Smooth muscle cell (in vitro differentiated cells): ENCODE data around the gene TPK1. TPM values are rescaled to one million over a fixed set of nuclear protein-coding genes. Genes with fewer than 3 reads are reported as not detected.

ENCODE experiments used
- DNase-seq: peaks from one replicate; lab custom pipeline; 2025; ENCODE audit not compliant: unreplicated experiment; lab: John Stamatoyannopoulos, UW
- H2AFZ ChIP-seq: fragments of 200-600 bp; sonication (generic); 2 replicates; pipeline ENCODE4 v1.6.0; 2016; ENCODE audit warnings: antibody characterized with exemption, low read depth, mild to moderate bottlenecking
- H3F3A ChIP-seq: fragments of 200-600 bp; sonication (generic); 2 replicates; pipeline ENCODE4 v1.6.0; 2017; ENCODE audit warnings: antibody characterized with exemption, low read depth
- H3K27ac ChIP-seq: fragments of 200-600 bp; sonication (generic); 2 replicates; pipeline ENCODE4 v1.5.1; 2016; ENCODE audit warnings: low read depth, mild to moderate bottlenecking
- H3K27me3 ChIP-seq: fragments of 200-600 bp; sonication (generic); 2 replicates; pipeline ENCODE4 v1.6.1; 2016; ENCODE audit warnings: low read depth, mild to moderate bottlenecking
- H3K36me3 ChIP-seq: fragments of 200-600 bp; sonication (generic); 2 replicates; pipeline ENCODE4 v1.5.1; 2016; ENCODE audit warnings: low read depth
- H3K4me1 ChIP-seq: fragments of 200-600 bp; sonication (generic); 2 replicates; pipeline ENCODE4 v1.5.1; 2016; ENCODE audit warnings: low read depth
- H3K4me2 ChIP-seq: fragments of 200-600 bp; sonication (generic); 2 replicates; pipeline ENCODE4 v1.6.0; 2016; ENCODE audit warnings: mild to moderate bottlenecking
- H3K4me3 ChIP-seq: fragments of 200-600 bp; sonication (generic); 2 replicates; pipeline ENCODE4 v1.5.1; 2016; ENCODE audit warnings: mild to moderate bottlenecking
- H3K79me2 ChIP-seq: fragments of 200-600 bp; sonication (generic); 2 replicates; pipeline ENCODE4 v1.6.0; 2016; ENCODE audit warnings: low read depth, mild to moderate bottlenecking
- H3K9ac ChIP-seq: fragments of 200-600 bp; sonication (generic); 2 replicates; pipeline ENCODE4 v1.6.0; 2016; ENCODE audit warnings: low read depth
- H3K9me3 ChIP-seq: fragments of 200-600 bp; sonication (generic); replicated peaks from 2 replicates; pipeline ENCODE4 v1.5.1; 2016; ENCODE audit warnings: low read depth
- H4K20me1 ChIP-seq: fragments of 200-600 bp; sonication (generic); 2 replicates; pipeline ENCODE4 v1.6.0; 2016; ENCODE audit warnings: low read depth
- WGBS: methylation state at CpG from one replicate; pipeline ENCODE4 v1.1.7; 2016; ENCODE audit warnings: low lambda C conversion rate; 5-methylcytosine and 5-hydroxymethylcytosine counted together
- polyA plus RNA-seq: library from polyadenylated mRNA; unstranded; fragments of >200 nt; fragmentation: Nextera tagmentation; extraction: Ambion mirVana; gene quantifications from 2 replicates; pipeline ENCODE4 v1.2.1, GENCODE V29; 2016
- total RNA-seq: library from RNA; depleted of rRNA; stranded (reverse); fragments of >200 nt; gene quantifications from 2 replicates; pipeline ENCODE4 v1.2.3, GENCODE V29; 2014
- TF ChIP-seq, protein P1 (sequence below): fragments of 200-600 bp; sonication (generic); IDR thresholded peaks from 2 replicates; pipeline ENCODE4 v1.5.1; 2017; ENCODE audit warnings: borderline replicate concordance, mild to moderate bottlenecking, antibody characterized with exemption; ENCODE audit not compliant: insufficient read depth, poor library complexity, severe bottlenecking

The TPK1 gene
- total and polyA plus RNA-seq, 2 experiments from 2014 or later: 1.2 to 1.9 TPM

DNA sequence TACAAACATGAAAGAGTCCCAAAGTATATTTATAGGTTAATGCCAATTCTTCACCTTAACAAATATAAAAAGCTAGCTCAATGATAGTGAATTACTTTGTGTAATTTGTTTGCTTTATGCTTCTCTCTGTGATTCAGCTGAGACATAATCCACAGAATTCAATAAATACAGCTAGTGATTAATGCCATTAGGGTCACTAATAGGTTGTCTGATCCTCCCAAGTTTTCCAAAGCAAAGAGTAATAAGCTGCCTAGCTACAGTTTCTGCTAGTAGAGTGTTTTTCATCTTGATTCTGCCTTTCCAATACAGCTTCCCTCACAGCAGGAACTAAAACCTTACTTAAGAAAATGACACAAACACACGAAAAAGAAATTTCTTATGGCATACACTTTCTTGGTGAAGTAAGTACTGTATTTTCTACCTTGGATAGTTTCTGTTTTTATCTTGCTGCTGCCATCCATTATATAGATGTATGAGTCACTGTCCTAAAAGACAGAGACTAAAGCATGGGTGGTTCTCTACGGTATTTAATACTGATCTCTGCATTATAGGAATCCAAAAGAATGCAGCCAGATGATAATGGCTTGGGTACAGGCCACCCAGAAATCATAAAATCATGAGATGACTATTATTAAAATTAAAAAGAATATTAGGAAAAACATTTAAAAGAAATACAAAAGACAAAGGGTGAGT, 170.0 kb downstream of the TPK1 start:
- WGBS: 44% methylated on average over 2 of the region's 2 CpGs
- H3K4me3 ChIP-seq: no peak overlapping the region
- TF ChIP-seq, protein P1, sequence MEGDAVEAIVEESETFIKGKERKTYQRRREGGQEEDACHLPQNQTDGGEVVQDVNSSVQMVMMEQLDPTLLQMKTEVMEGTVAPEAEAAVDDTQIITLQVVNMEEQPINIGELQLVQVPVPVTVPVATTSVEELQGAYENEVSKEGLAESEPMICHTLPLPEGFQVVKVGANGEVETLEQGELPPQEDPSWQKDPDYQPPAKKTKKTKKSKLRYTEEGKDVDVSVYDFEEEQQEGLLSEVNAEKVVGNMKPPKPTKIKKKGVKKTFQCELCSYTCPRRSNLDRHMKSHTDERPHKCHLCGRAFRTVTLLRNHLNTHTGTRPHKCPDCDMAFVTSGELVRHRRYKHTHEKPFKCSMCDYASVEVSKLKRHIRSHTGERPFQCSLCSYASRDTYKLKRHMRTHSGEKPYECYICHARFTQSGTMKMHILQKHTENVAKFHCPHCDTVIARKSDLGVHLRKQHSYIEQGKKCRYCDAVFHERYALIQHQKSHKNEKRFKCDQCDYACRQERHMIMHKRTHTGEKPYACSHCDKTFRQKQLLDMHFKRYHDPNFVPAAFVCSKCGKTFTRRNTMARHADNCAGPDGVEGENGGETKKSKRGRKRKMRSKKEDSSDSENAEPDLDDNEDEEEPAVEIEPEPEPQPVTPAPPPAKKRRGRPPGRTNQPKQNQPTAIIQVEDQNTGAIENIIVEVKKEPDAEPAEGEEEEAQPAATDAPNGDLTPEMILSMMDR: no peak
- no peaks in the 10 kb centered on the region for H3K79me2 ChIP-seq
- H3K4me1 ChIP-seq: peaks cover 9% of the 10 kb centered on the region
- no peaks in the 10 kb centered on the region for H3K36me3 ChIP-seq
- no peaks in the 10 kb centered on the region for H3F3A ChIP-seq
- peak overlapping the region; percentile 15 for H3K27ac ChIP-seq
- H3K27me3 ChIP-seq: no peaks in the 10 kb centered on the region
- H3K9me3 ChIP-seq: no peaks in the 10 kb centered on the region
- no peaks in the 10 kb centered on the region for H4K20me1 ChIP-seq
- DNase-seq: no peak
- H3K4me2 ChIP-seq: no peak overlapping the region
- H3K9ac ChIP-seq: no peak overlapping the region
- H2AFZ ChIP-seq: peak overlapping the region; percentile 21

DNA sequence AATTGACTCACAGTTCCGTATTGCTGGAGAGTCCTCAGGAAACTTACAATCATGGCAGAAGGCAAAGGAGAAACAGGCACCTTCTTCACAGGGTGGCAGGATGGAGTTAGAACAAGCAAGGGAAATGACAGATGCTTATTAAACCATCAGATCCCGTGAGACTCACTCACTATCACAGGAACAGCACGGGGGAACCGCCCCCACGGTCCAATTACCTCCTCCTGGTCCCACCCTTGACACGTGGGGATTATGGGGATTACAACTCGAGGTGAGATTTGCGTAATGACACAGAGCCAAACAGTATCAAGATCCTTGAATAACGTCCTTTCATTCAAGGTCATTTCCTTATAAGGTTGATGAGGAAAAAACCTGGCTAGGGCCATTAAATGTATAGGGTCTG, 176.6 kb downstream of the TPK1 start:
- H3K79me2 ChIP-seq: no peaks in the 10 kb centered on the region
- H3K36me3 ChIP-seq: no peaks in the 10 kb centered on the region
- no peaks in the 10 kb centered on the region for H3K27me3 ChIP-seq
- no peak overlapping the region for H3K4me2 ChIP-seq
- no peaks in the 10 kb centered on the region for H4K20me1 ChIP-seq
- TF ChIP-seq, protein P1: no peak
- no peaks in the 10 kb centered on the region for H3K9me3 ChIP-seq
- H2AFZ ChIP-seq: no peak overlapping the region
- no peaks in the 10 kb centered on the region for H3F3A ChIP-seq
- DNase-seq: no peak
- 83% methylated on average over 9 of the region's 9 CpGs for WGBS
- no peaks in the 10 kb centered on the region for H3K4me1 ChIP-seq
- H3K27ac ChIP-seq: no peak overlapping the region
- no peak overlapping the region for H3K4me3 ChIP-seq
- H3K9ac ChIP-seq: no peak overlapping the region

DNA sequence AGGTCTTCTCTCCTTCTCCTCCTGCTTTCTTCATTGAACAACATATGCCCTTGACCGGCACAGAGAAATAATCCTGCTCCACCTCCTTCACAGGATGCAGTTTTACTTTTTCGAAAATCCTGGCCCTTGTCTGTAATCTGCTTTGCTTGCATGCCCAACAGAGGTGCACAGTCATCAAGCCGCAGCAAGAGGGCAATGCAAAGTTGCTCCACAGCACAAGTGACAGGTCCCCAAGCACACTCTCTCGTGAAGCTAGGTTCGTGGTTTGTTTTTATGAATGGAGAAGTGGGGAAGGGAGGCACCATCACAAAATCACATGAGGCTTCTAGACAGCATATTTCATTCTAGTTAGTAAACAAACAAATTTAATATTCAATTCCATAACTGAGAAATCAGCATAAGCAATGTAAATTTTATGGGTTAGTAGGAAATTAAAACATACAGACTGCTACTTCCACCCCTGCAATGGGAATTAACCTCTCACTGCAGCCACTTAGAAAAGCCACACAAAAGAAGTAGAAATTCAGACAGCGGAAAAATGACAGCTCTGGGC, 178.8 kb downstream of the TPK1 start:
- 83% methylated on average over 6 of the region's 6 CpGs for WGBS
- no peaks in the 10 kb centered on the region for H3K79me2 ChIP-seq
- H3K36me3 ChIP-seq: no peaks in the 10 kb centered on the region
- no peak for DNase-seq
- no peak overlapping the region for H3K4me3 ChIP-seq
- H3K27me3 ChIP-seq: no peaks in the 10 kb centered on the region
- no peaks in the 10 kb centered on the region for H4K20me1 ChIP-seq
- H3K9me3 ChIP-seq: no peaks in the 10 kb centered on the region
- H3K9ac ChIP-seq: no peak overlapping the region
- H3K27ac ChIP-seq: no peak overlapping the region
- no peaks in the 10 kb centered on the region for H3K4me1 ChIP-seq
- no peak overlapping the region for H3K4me2 ChIP-seq
- H3F3A ChIP-seq: no peaks in the 10 kb centered on the region
- TF ChIP-seq, protein P1: no peak
- H2AFZ ChIP-seq: no peak overlapping the region

DNA sequence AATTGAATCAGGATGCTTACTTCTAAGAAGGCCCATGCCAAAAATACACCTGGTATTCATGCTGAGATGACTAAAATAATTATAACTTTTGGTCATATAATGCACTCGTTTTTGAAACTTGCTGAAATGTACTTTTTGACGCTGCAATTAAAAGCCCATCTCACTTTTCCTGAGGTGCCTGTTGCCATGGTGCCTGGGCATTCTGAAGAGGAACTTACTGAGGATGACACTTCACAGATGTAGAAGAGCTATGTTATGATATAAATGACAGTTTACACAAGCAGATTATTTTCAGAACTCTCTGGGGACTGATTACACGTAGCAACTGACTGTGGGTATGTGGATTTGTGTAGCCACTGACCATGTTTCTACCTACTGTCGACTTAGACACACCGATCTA, 182.4 kb downstream of the TPK1 start:
- no peaks in the 10 kb centered on the region for H3F3A ChIP-seq
- H3K79me2 ChIP-seq: no peaks in the 10 kb centered on the region
- no peaks in the 10 kb centered on the region for H3K36me3 ChIP-seq
- no peak overlapping the region for H2AFZ ChIP-seq
- 84% methylated on average over 5 of the region's 5 CpGs for WGBS
- no peaks in the 10 kb centered on the region for H3K4me1 ChIP-seq
- H3K4me3 ChIP-seq: no peak overlapping the region
- DNase-seq: no peak
- TF ChIP-seq, protein P1: no peak
- H3K4me2 ChIP-seq: no peak overlapping the region
- no peak overlapping the region for H3K9ac ChIP-seq
- H3K27ac ChIP-seq: no peak overlapping the region
- no peaks in the 10 kb centered on the region for H4K20me1 ChIP-seq
- no peaks in the 10 kb centered on the region for H3K27me3 ChIP-seq
- H3K9me3 ChIP-seq: no peaks in the 10 kb centered on the region
